ENCODE data around the gene CLPSL2.

CLPSL2 gene

GRCh38 chr6:35776364-35777215 lies at the start of gene CLPSL2:
Gene CLPSL2, plus strand, starts transcription at chr6:35776598. Its CDS starts 21 bp downstream, at chr6:35776619.
- ChIA-PET CTCF (no interaction called here), POLR2A (ENCODE audit: low non-redundant PET) (no interaction called here)
- DNase-seq (ENCODE audit: low spot score): no peak
- TF ChIP-seq CTCF (conservative IDR thresholded peaks at IDR 0.05; ENCODE audit: low read depth): no peak
- no peak within 1 kb of the TSS for H3K27ac ChIP-seq

- TF ChIP-seq CTCF (conservative IDR thresholded peaks at IDR 0.05; ENCODE audit: low read depth): no peak
- ChIA-PET POLR2A (ENCODE audit: low non-redundant PET) (no interaction called here), CTCF (interaction anchor here (0.6 to 1.3 kb wide), 2 partner anchors 64 to 135 kb away, joined by 3 read pairs; no protein-coding TSS in a partner anchor)
- peak; percentile 60 for DNase-seq (ENCODE audit: low spot score)
- peak overlapping the region; percentile 100 for H3K27ac ChIP-seq
Measured at GRCh38 chr6:35727231-35727934, 49.0 kb upstream of the CLPSL2 start.

GRCh38 chr6:35727935-35728682 lies 48.3 kb upstream of the CLPSL2 start:
- no peak for TF ChIP-seq CTCF (conservative IDR thresholded peaks at IDR 0.05; ENCODE audit: low read depth)
- DNase-seq (ENCODE audit: low spot score): peak; percentile 89
- peak overlapping the region; percentile 100 for H3K27ac ChIP-seq
- ChIA-PET CTCF (interaction anchor here (0.6 to 1.3 kb wide), 8 partner anchors 34 to 574 kb away, joined by 3 to 4 read pairs (median 3); no protein-coding TSS in a partner anchor), POLR2A (ENCODE audit: low non-redundant PET) (no interaction called here)

- CTCF ChIA-PET: interaction anchor here (0.6 to 1.3 kb wide), 7 partner anchors 35 to 573 kb away, joined by 3 to 4 read pairs (median 3); no protein-coding TSS in a partner anchor
- no peak for DNase-seq (ENCODE audit: low spot score)
- peak overlapping the region; percentile 100 for H3K27ac ChIP-seq
- POLR2A ChIA-PET (ENCODE audit: low non-redundant PET): no interaction called here
- TF ChIP-seq CTCF (conservative IDR thresholded peaks at IDR 0.05; ENCODE audit: low read depth): no peak
Measured at GRCh38 chr6:35728683-35729678, 47.4 kb upstream of the CLPSL2 start.

- no peak for TF ChIP-seq CTCF (conservative IDR thresholded peaks at IDR 0.05; ENCODE audit: low read depth)
- H3K27ac ChIP-seq: peak overlapping the region; percentile 100
- CTCF ChIA-PET: no interaction called here
Measured at GRCh38 chr6:35729722-35730121, 46.7 kb upstream of the CLPSL2 start.

More at GRCh38 chr6:35729722-35730121, 46.7 kb upstream of the CLPSL2 start:
- POLR2A ChIA-PET (ENCODE audit: low non-redundant PET): no interaction called here
- no peak for DNase-seq (ENCODE audit: low spot score)

Data from RWPE1 (cell line).